HepG2 (cell line): ENCODE data around the gene CAGE1. TPM values are rescaled to one million over a fixed set of nuclear protein-coding genes. Genes with fewer than 3 reads are reported as not detected.
A peak's percentile ranks its signal among the peaks of the same experiment; 100 is the strongest.

ENCODE experiments used
- GLI4 ChIP-seq: sonication (generic); formaldehyde crosslinking; IDR thresholded peaks from 2 replicates; pipeline ENCODE4 v1.5.1; 2020; ENCODE audit warnings: missing genetic modification reagents, mild to moderate bottlenecking, moderate library complexity, borderline replicate concordance
- JARID2 ChIP-seq: sonication (generic); formaldehyde crosslinking; IDR thresholded peaks from 2 replicates; pipeline ENCODE4 v1.8.1; 2023; ENCODE audit warnings: missing genetic modification reagents, inconsistent platforms; ENCODE audit not compliant: insufficient replicate concordance
- MAX ChIP-seq: IDR thresholded peaks from 2 replicates; pipeline ENCODE4 v1.6.1; 2012; ENCODE audit warnings: inconsistent platforms
- MTF1 ChIP-seq: sonication (generic); formaldehyde crosslinking; IDR thresholded peaks from 2 replicates; pipeline ENCODE4 v1.5.0; 2020; ENCODE audit warnings: missing genetic modification reagents
- MZF1 ChIP-seq: sonication (generic); formaldehyde crosslinking; IDR thresholded peaks from 2 replicates; pipeline ENCODE4 v1.8.1; 2023; ENCODE audit warnings: mild to moderate bottlenecking, missing genetic modification reagents, borderline replicate concordance
- NFATC3 ChIP-seq: sonication (generic); formaldehyde crosslinking; IDR thresholded peaks from 2 replicates; pipeline ENCODE4 v1.5.1; 2020; ENCODE audit warnings: mild to moderate bottlenecking, missing genetic modification reagents
- RFXANK ChIP-seq: IDR thresholded peaks from 2 replicates; pipeline ENCODE4 v1.6.1; 2016
- SNAI1 ChIP-seq: sonication (generic); formaldehyde crosslinking; IDR thresholded peaks from 2 replicates; pipeline ENCODE4 v1.5.0; 2020; ENCODE audit warnings: mild to moderate bottlenecking, missing genetic modification reagents, borderline replicate concordance
- SPEN ChIP-seq: sonication (generic); formaldehyde crosslinking; IDR thresholded peaks from 2 replicates; pipeline ENCODE4 v1.5.1; 2020; ENCODE audit warnings: low read depth, mild to moderate bottlenecking, missing genetic modification reagents
- ZBTB42 ChIP-seq: sonication (generic); formaldehyde crosslinking; IDR thresholded peaks from 2 replicates; pipeline ENCODE4 v1.5.0; 2020; ENCODE audit warnings: mild to moderate bottlenecking, missing genetic modification reagents
- ZBTB7A ChIP-seq: sonication (generic); formaldehyde crosslinking; IDR thresholded peaks from 2 replicates; pipeline ENCODE4 v1.8.0; 2022; ENCODE audit warnings: mild to moderate bottlenecking, missing genetic modification reagents
- ZNF12 ChIP-seq: sonication (generic); formaldehyde crosslinking; IDR thresholded peaks from 2 replicates; pipeline ENCODE4 v1.5.0; 2020; ENCODE audit warnings: missing genetic modification reagents
- ZNF614 ChIP-seq: IDR thresholded peaks from 2 replicates; pipeline ENCODE4 v1.6.1; 2018; ENCODE audit warnings: missing biosample characterization, missing genetic modification reagents, inconsistent platforms, borderline replicate concordance
- ZNF644 ChIP-seq: IDR thresholded peaks from 2 replicates; pipeline ENCODE4 v1.6.1; 2016; ENCODE audit warnings: low read depth
- ZNF766 ChIP-seq: sonication (generic); formaldehyde crosslinking; IDR thresholded peaks from 2 replicates; pipeline ENCODE4 v1.5.0; 2020; ENCODE audit warnings: missing genetic modification reagents, borderline replicate concordance
- ZNF770 ChIP-seq: sonication (generic); formaldehyde crosslinking; IDR thresholded peaks from 2 replicates; pipeline ENCODE4 v1.5.0; 2020; ENCODE audit warnings: mild to moderate bottlenecking, missing genetic modification reagents
- ZNF850 ChIP-seq: sonication (generic); formaldehyde crosslinking; conservative IDR thresholded peaks from 2 replicates; pipeline ENCODE4 v1.9.0; 2021; ENCODE audit warnings: mild to moderate bottlenecking, missing genetic modification reagents
- polyA plus RNA-seq, 8 experiments: library from polyadenylated mRNA; depleted of rRNA in 3 of 8; stranded (reverse) in 7 of 8; unstranded in 1 of 8; fragments of >200 nt; fragmentation: Illumina TruSeq in 4 of 8; extraction: Trizol in 4 of 8; gene quantifications; 2 replicates each; pipeline versions ENCODE4 v1.2.1 to v1.2.3, GENCODE V29; 2011 to 2016; ENCODE audit warnings: low read depth in 4 of 8, missing spikeins in 1 of 8, mixed read lengths in 1 of 8; ENCODE audit not compliant: insufficient read depth in 1 of 8
- total RNA-seq, 5 experiments: library from RNA; depleted of rRNA; stranded (reverse); fragments of >200 nt; fragmentation: Illumina TruSeq; extraction: Trizol; gene quantifications; 2 replicates each; pipeline ENCODE4 v1.2.3, GENCODE V29; 2016; ENCODE audit warnings: low read depth in 1 of 5
- TF ChIP-seq, protein P1 (sequence below): sonication (generic); formaldehyde crosslinking; IDR thresholded peaks from 2 replicates; pipeline ENCODE4 v1.5.0; 2020; ENCODE audit warnings: missing genetic modification reagents
- TF ChIP-seq, protein P2 (sequence below): sonication (generic); formaldehyde crosslinking; IDR thresholded peaks from 2 replicates; pipeline ENCODE4 v1.5.1; 2020; ENCODE audit warnings: missing genetic modification reagents, mild to moderate bottlenecking, borderline replicate concordance
- TF ChIP-seq, protein P3 (sequence below): sonication (generic); formaldehyde crosslinking; IDR thresholded peaks from 2 replicates; pipeline ENCODE4 v1.4.0; 2020; ENCODE audit warnings: mild to moderate bottlenecking, missing genetic modification reagents
- TF ChIP-seq, protein P4 (sequence below): conservative IDR thresholded peaks from 2 replicates; pipeline ENCODE4 v1.6.1; 2018; ENCODE audit warnings: missing genetic modification reagents

Gene CAGE1
- total and polyA plus RNA-seq, 2 of the 13 experiments (the other 11 are each of a cell fraction or from before 2014, with no cell fraction given) = 0.03 to 0.15 TPM

DNA sequence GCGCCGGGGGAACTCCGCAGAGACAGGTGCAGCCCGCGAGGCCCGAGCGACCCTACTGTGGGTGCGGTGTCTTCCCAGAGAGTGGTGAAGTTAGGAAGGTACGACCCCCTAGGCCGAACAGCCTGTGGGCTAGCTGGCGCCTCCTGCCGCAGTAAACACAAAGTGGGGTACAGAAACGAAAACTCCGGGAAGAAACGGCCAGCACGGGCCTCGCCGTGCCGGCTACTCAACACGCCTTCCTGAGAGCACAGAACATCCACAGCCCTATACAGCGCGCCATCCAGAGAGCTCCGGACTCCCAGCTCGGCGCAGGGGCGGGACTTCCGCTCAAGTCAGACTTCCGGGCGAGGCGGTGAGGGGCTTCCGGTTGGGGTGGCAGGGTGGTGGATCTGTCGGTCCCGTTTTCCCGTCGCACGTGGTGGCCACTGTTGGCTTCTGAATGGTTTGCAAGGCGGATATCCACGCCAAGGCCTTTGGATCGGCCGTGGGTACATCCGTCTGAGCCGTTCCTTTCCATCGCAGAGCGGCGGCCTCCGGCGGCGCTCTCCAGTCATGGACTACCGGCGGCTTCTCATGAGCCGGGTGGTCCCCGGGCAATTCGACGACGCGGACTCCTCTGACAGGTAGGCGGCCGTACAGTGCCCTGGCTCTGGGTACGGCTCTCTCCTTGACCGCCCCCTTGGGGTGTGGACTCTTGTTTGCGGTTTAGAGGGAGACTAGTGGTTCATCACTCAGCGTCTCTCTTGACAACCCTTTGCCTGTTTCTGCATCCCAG is at the start of gene CAGE1, which contains the start of gene RIOK1 (continued):
- TF ChIP-seq, protein P1, sequence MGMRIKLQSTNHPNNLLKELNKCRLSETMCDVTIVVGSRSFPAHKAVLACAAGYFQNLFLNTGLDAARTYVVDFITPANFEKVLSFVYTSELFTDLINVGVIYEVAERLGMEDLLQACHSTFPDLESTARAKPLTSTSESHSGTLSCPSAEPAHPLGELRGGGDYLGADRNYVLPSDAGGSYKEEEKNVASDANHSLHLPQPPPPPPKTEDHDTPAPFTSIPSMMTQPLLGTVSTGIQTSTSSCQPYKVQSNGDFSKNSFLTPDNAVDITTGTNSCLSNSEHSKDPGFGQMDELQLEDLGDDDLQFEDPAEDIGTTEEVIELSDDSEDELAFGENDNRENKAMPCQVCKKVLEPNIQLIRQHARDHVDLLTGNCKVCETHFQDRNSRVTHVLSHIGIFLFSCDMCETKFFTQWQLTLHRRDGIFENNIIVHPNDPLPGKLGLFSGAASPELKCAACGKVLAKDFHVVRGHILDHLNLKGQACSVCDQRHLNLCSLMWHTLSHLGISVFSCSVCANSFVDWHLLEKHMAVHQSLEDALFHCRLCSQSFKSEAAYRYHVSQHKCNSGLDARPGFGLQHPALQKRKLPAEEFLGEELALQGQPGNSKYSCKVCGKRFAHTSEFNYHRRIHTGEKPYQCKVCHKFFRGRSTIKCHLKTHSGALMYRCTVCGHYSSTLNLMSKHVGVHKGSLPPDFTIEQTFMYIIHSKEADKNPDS = peak; percentile 75; the same call in 1 of the 2 replicates
- TF ChIP-seq MAX (peak; percentile 100), ZNF770 (CRISPR knock-in tag) (peak; percentile 62), SPEN (CRISPR knock-in tag) (peak; percentile 90), JARID2 (CRISPR knock-in tag) (no peak), ZBTB42 (CRISPR knock-in tag) (peak; percentile 96), GLI4 (CRISPR knock-in tag) (peak; percentile 98; the same call in 1 of the 2 replicates), ZNF766 (CRISPR knock-in tag) (peak; percentile 89; the same call in 1 of the 2 replicates), NFATC3 (peak; percentile 93; the same call in 1 of the 2 replicates), MZF1 (CRISPR knock-in tag) (peak; percentile 13; the same call in 1 of the 2 replicates), ZNF850 (CRISPR knock-in tag) (peak; percentile 55; the same call in 1 of the 2 replicates), RFXANK (CRISPR knock-in tag) (no peak), ZNF614 (CRISPR knock-in tag) (no peak), ZNF644 (CRISPR knock-in tag) (peak; percentile 16; the same call in 1 of the 2 replicates), ZNF12 (0 out of 2 replicates have a peak, but pooled peaks have one; percentile 53), MTF1 (CRISPR knock-in tag) (0 out of 2 replicates have a peak, but pooled peaks have one; percentile 15), SNAI1 (CRISPR knock-in tag) (peak; percentile 91), ZBTB7A (CRISPR knock-in tag) (no peak; the same call in none of the 2 replicates)
- TF ChIP-seq, protein P2, sequence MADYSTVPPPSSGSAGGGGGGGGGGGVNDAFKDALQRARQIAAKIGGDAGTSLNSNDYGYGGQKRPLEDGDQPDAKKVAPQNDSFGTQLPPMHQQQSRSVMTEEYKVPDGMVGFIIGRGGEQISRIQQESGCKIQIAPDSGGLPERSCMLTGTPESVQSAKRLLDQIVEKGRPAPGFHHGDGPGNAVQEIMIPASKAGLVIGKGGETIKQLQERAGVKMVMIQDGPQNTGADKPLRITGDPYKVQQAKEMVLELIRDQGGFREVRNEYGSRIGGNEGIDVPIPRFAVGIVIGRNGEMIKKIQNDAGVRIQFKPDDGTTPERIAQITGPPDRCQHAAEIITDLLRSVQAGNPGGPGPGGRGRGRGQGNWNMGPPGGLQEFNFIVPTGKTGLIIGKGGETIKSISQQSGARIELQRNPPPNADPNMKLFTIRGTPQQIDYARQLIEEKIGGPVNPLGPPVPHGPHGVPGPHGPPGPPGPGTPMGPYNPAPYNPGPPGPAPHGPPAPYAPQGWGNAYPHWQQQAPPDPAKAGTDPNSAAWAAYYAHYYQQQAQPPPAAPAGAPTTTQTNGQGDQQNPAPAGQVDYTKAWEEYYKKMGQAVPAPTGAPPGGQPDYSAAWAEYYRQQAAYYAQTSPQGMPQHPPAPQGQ (CRISPR knock-in tag) = no peak
- TF ChIP-seq, protein P3, sequence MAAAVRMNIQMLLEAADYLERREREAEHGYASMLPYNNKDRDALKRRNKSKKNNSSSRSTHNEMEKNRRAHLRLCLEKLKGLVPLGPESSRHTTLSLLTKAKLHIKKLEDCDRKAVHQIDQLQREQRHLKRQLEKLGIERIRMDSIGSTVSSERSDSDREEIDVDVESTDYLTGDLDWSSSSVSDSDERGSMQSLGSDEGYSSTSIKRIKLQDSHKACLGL = peak; percentile 98; the same call in 1 of the 2 replicates
- TF ChIP-seq, protein P4, sequence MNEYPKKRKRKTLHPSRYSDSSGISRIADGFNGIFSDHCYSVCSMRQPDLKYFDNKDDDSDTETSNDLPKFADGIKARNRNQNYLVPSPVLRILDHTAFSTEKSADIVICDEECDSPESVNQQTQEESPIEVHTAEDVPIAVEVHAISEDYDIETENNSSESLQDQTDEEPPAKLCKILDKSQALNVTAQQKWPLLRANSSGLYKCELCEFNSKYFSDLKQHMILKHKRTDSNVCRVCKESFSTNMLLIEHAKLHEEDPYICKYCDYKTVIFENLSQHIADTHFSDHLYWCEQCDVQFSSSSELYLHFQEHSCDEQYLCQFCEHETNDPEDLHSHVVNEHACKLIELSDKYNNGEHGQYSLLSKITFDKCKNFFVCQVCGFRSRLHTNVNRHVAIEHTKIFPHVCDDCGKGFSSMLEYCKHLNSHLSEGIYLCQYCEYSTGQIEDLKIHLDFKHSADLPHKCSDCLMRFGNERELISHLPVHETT (CRISPR knock-in tag) = no peak; the same call in none of the 2 replicates
